ENCODE measurements around the gene SSBP2. TPM values are rescaled to one million over a fixed set of nuclear protein-coding genes. Genes with fewer than 3 reads are reported as not detected.

The SSBP2 gene
- total RNA-seq, 1 experiment from 2014 or later = 5.2 TPM

GRCh38 chr5:81549123-81549522 lies 201.8 kb downstream of the SSBP2 start:
- TF ChIP-seq TCF7L2 (IDR thresholded peaks at IDR 0.05; ENCODE audit: borderline replicate concordance, extremely low read depth, insufficient read depth, insufficient read length) (no peak), CBX3 (IDR thresholded peaks at IDR 0.05; ENCODE audit: low read depth) (no peak)
- TF ChIP-seq, protein P1, sequence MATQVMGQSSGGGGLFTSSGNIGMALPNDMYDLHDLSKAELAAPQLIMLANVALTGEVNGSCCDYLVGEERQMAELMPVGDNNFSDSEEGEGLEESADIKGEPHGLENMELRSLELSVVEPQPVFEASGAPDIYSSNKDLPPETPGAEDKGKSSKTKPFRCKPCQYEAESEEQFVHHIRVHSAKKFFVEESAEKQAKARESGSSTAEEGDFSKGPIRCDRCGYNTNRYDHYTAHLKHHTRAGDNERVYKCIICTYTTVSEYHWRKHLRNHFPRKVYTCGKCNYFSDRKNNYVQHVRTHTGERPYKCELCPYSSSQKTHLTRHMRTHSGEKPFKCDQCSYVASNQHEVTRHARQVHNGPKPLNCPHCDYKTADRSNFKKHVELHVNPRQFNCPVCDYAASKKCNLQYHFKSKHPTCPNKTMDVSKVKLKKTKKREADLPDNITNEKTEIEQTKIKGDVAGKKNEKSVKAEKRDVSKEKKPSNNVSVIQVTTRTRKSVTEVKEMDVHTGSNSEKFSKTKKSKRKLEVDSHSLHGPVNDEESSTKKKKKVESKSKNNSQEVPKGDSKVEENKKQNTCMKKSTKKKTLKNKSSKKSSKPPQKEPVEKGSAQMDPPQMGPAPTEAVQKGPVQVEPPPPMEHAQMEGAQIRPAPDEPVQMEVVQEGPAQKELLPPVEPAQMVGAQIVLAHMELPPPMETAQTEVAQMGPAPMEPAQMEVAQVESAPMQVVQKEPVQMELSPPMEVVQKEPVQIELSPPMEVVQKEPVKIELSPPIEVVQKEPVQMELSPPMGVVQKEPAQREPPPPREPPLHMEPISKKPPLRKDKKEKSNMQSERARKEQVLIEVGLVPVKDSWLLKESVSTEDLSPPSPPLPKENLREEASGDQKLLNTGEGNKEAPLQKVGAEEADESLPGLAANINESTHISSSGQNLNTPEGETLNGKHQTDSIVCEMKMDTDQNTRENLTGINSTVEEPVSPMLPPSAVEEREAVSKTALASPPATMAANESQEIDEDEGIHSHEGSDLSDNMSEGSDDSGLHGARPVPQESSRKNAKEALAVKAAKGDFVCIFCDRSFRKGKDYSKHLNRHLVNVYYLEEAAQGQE (IDR thresholded peaks at IDR 0.05; ENCODE audit: low read depth) = no peak
- Histone ChIP-seq H3K9me3 (ENCODE audit: control insufficient read depth in 1 of 2, insufficient read depth in 1 of 2, low read depth in 1 of 2, low read length in 2 of 2) (no peaks in the 10 kb centered on the region), H3K4me3 (replicated peaks in 1 of 2; ENCODE audit: low read depth in 1 of 2, low read length in 2 of 2) (no peak overlapping the region), H2AFZ (ENCODE audit: low read depth, low read length, poor library complexity, severe bottlenecking) (no peak overlapping the region), H3K36me3 (ENCODE audit: control insufficient read depth in 1 of 2, insufficient read depth in 2 of 2, low read length in 2 of 2) (no peaks in the 10 kb centered on the region), H3K27ac (ENCODE audit: low read depth, low read length) (no peak overlapping the region), H3K4me2 (ENCODE audit: low read length) (no peak overlapping the region), H3K4me1 (ENCODE audit: control insufficient read depth in 1 of 2, insufficient read depth in 2 of 2, low read length in 2 of 2) (peaks cover 0 to 4% of the 10 kb centered on the region in 2 experiments; a peak in 1 of 4 replicates), H3K27me3 (ENCODE audit: insufficient read depth, low read length) (no peaks in the 10 kb centered on the region), H4K20me1 (ENCODE audit: insufficient read depth) (no peaks in the 10 kb centered on the region), H3K9ac (ENCODE audit: low read length) (no peak overlapping the region), H3K9me2 (ENCODE audit: insufficient read depth) (no peaks in the 10 kb centered on the region), H3K79me2 (ENCODE audit: insufficient read depth, low read length) (no peaks in the 10 kb centered on the region)
- BruUV-seq (replicated peaks) = no TSS peak
- no peak for ATAC-seq
- RAD21 ChIA-PET (ENCODE audit: low non-redundant PET in 1 of 2, low total read pairs in 2 of 2, uncharacterized antibody in 2 of 2, unreplicated experiment in 2 of 2) = no interaction called here
- no peak for DNase-seq (ENCODE audit: low read depth, low spot score)
- CTCF ChIA-PET = no interaction called here
- POLR2A ChIA-PET = no interaction called here
- intact Hi-C loops (cut with micrococcal nuclease) = no loop called here

DNA sequence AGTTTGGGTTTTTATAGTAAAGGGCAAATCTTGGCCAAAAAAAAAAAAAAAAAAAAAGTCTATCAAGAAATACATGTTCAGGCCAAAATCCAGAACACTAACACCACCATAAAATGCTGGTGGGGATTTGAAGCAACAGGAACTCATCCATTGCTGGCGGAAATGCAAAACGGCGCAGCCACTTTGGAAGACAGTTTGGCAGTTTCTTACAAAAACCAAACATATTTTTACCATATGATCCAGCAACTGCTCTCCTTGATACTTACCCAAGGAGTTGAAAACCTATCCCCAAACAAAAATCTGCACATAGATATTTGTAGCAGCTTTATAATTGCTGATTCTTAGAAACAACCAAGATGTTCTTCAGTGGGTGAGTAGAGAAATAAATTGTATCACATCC lies 203.9 kb downstream of the SSBP2 start:
- ChIA-PET RAD21 (ENCODE audit: low non-redundant PET in 1 of 2, low total read pairs in 2 of 2, uncharacterized antibody in 2 of 2, unreplicated experiment in 2 of 2) (no interaction called here), CTCF (no interaction called here), POLR2A (no interaction called here)
- BruUV-seq (replicated peaks) = no TSS peak
- H3K9ac ChIP-seq (ENCODE audit: low read length) = no peak overlapping the region
- intact Hi-C loops (cut with micrococcal nuclease) = no loop called here
- H3K27ac ChIP-seq (ENCODE audit: low read depth, low read length) = no peak overlapping the region
- H3K9me2 ChIP-seq (ENCODE audit: insufficient read depth) = no peaks in the 10 kb centered on the region
- no peaks in the 10 kb centered on the region for H3K27me3 ChIP-seq (ENCODE audit: insufficient read depth, low read length)
- H2AFZ ChIP-seq (ENCODE audit: low read depth, low read length, poor library complexity, severe bottlenecking) = no peak overlapping the region
- no peaks in the 10 kb centered on the region for H3K4me1 ChIP-seq (ENCODE audit: control insufficient read depth in 1 of 2, insufficient read depth in 2 of 2, low read length in 2 of 2)
- H3K9me3 ChIP-seq (ENCODE audit: control insufficient read depth in 1 of 2, insufficient read depth in 1 of 2, low read depth in 1 of 2, low read length in 2 of 2) = no peaks in the 10 kb centered on the region
- no peak overlapping the region for H3K4me3 ChIP-seq (replicated peaks in 1 of 2; ENCODE audit: low read depth in 1 of 2, low read length in 2 of 2)
- no peak for DNase-seq (ENCODE audit: low read depth, low spot score)
- no peak overlapping the region for H3K4me2 ChIP-seq (ENCODE audit: low read length)
- H4K20me1 ChIP-seq (ENCODE audit: insufficient read depth) = no peaks in the 10 kb centered on the region
- H3K36me3 ChIP-seq (ENCODE audit: control insufficient read depth in 1 of 2, insufficient read depth in 2 of 2, low read length in 2 of 2) = no peaks in the 10 kb centered on the region
- no peaks in the 10 kb centered on the region for H3K79me2 ChIP-seq (ENCODE audit: insufficient read depth, low read length)
- ATAC-seq = no peak
- TF ChIP-seq SIN3A (IDR thresholded peaks at IDR 0.05; ENCODE audit: low read depth) (no peak), ATF3 (IDR thresholded peaks at IDR 0.05) (no peak), ZBTB33 (IDR thresholded peaks at IDR 0.05; ENCODE audit: extremely low read depth, insufficient replicate concordance, low read length) (no peak), TCF7L2 (IDR thresholded peaks at IDR 0.05; ENCODE audit: borderline replicate concordance, extremely low read depth, insufficient read depth, insufficient read length) (no peak), MAX (IDR thresholded peaks at IDR 0.05) (no peak), RAD21 (IDR thresholded peaks at IDR 0.05; ENCODE audit: low read depth) (no peak), POLR2AphosphoS5 (IDR thresholded peaks at IDR 0.05; ENCODE audit: low read depth, low read length) (no peak), CEBPB (IDR thresholded peaks at IDR 0.05; ENCODE audit: low read depth) (no peak), POLR2A (IDR thresholded peaks at IDR 0.05; ENCODE audit: borderline replicate concordance, extremely low read depth, insufficient read depth, insufficient read length) (no peak), FOSL1 (IDR thresholded peaks at IDR 0.05; ENCODE audit: low read depth) (no peak)

Measured in HCT116 (cell line).